Motor neuron (in vitro differentiated cells): ENCODE results near the gene PHKA1. TPM values are rescaled to one million over a fixed set of nuclear protein-coding genes. Genes with fewer than 3 reads are reported as not detected.
A peak's percentile ranks its signal among the peaks of the same experiment; 100 is the strongest.

Experiments used
- ATAC-seq, 8 experiments: fragments of 200-7000 bp; cut with Tn5 transposase; replicated peaks in 6 of 8; 2 replicates each; pipeline ENCODE4 v1.8.0; 2021; ENCODE audit warnings: mild to moderate bottlenecking in 8 of 8, moderate library complexity in 8 of 8
- H3K27ac ChIP-seq, 2 donors: fragments of 250-450 bp; sonication (Bioruptor Pico); 2 replicates each; pipeline ENCODE4 v1.9.0; 2021; ENCODE audit warnings: antibody characterized with exemption in 2 of 2, mild to moderate bottlenecking in 2 of 2, moderate library complexity in 1 of 2
- H3K4me1 ChIP-seq, 2 donors: fragments of 250-450 bp; sonication (Bioruptor Pico); replicated peaks in 1 of 2; 2 replicates each; pipeline ENCODE4 v1.6.1; 2021; ENCODE audit warnings: antibody characterized with exemption in 2 of 2, mild to moderate bottlenecking in 2 of 2, moderate library complexity in 1 of 2
- H3K4me3 ChIP-seq, 5 donors: fragments of 250-450 bp; sonication (Bioruptor Pico); 2 replicates each; pipeline ENCODE4 v1.9.0; 2021; ENCODE audit warnings: antibody characterized with exemption in 5 of 5, mild to moderate bottlenecking in 5 of 5, moderate library complexity in 4 of 5
- WGBS, 10 experiments: fragments of 450-650 bp; shearing (Covaris generic); methylation state at CpG; one replicate each; pipeline ENCODE4 v1.0.0; 2022; 5-methylcytosine and 5-hydroxymethylcytosine counted together
- in situ Hi-C, 9 experiments: fragments of 400-800 bp; cut with MboI; loops; one replicate each; pipeline ENCODE4 v1.15.0; 2021; ENCODE audit warnings: low sequenced_read_pairs in 9 of 9, low pct_unique_long_range_greater_than_20kb in 2 of 9; ENCODE audit not compliant: unreplicated experiment in 9 of 9
- total RNA-seq, 8 experiments: library from RNA; unstranded; fragments of 300-600 nt; gene quantifications; 2 replicates each; pipeline versions ENCODE4 v1.2.3 to v1.2.4, GENCODE V29; 2022

The PHKA1 gene
- total RNA-seq, 8 experiments from 2014 or later = 0.38 to 7.1 (median 3.4) TPM

- ATAC-seq = no peak
- Histone ChIP-seq H3K4me1 (no peaks in the 10 kb centered on the region), H3K27ac (no peak overlapping the region), H3K4me3 (no peak overlapping the region)
- 0 to 100% (median 67%) methylated on average over 1 of the region's 1 CpG; no CpG with 5 or more reads in 7 of the 10 experiments for WGBS, 10 experiments
- in situ Hi-C loops = no loop called here
Observed at GRCh38 chrX:72652082-72652481, 62.0 kb downstream of the PHKA1 start.

- ATAC-seq = peak in 1 of 8 experiments; percentile 57
- Histone ChIP-seq H3K27ac (no peak overlapping the region), H3K4me3 (no peak overlapping the region), H3K4me1 (no peaks in the 10 kb centered on the region)
- 62 to 75% methylated on average over 2 of the region's 2 CpGs; no CpG with 5 or more reads in 8 of the 10 experiments for WGBS, 10 experiments
- in situ Hi-C loops = no loop called here
Observed at GRCh38 chrX:72644946-72645345, 69.2 kb downstream of the PHKA1 start.

- no peak overlapping the region for H3K27ac ChIP-seq
- ATAC-seq = no peak
- no peak overlapping the region for H3K4me3 ChIP-seq
- H3K4me1 ChIP-seq = no peaks in the 10 kb centered on the region
- in situ Hi-C loops = no loop called here
- WGBS, 10 experiments = 33 to 100% (median 41%) methylated on average over 1 to 4 of the region's 4 CpGs; no CpG with 5 or more reads in 4 of the 10 experiments
Observed at GRCh38 chrX:72641611-72642010, 72.5 kb downstream of the PHKA1 start.

GRCh38 chrX:72635930-72636329 lies 78.2 kb downstream of the PHKA1 start:
- H3K27ac ChIP-seq = no peak overlapping the region
- in situ Hi-C loops = no loop called here
- no peak for ATAC-seq
- 50 to 100% (median 81%) methylated on average over 1 of the region's 1 CpG; no CpG with 5 or more reads in 6 of the 10 experiments for WGBS, 10 experiments
- H3K4me1 ChIP-seq = no peaks in the 10 kb centered on the region
- no peak overlapping the region for H3K4me3 ChIP-seq

GRCh38 chrX:72634331-72634730 lies 79.8 kb downstream of the PHKA1 start:
- WGBS, 10 experiments = 10 to 100% (median 74%) methylated on average over 1 to 3 of the region's 3 CpGs
- no peak for ATAC-seq

GRCh38 chrX:72630185-72630584 lies 83.9 kb downstream of the PHKA1 start:
- in situ Hi-C loops = no loop called here
- ATAC-seq = no peak
- H3K4me1 ChIP-seq = no peaks in the 10 kb centered on the region
- no peak overlapping the region for H3K27ac ChIP-seq
- 44 to 100% (median 81%) methylated on average over 1 of the region's 1 CpG; no CpG with 5 or more reads in 4 of the 10 experiments for WGBS, 10 experiments
- H3K4me3 ChIP-seq = no peak overlapping the region

More at GRCh38 chrX:72634331-72634730, 79.8 kb downstream of the PHKA1 start:
- Histone ChIP-seq H3K4me3 (no peak overlapping the region), H3K27ac (no peak overlapping the region), H3K4me1 (no peaks in the 10 kb centered on the region)
- in situ Hi-C loops = no loop called here

- Histone ChIP-seq H3K27ac (no peak overlapping the region), H3K4me1 (no peaks in the 10 kb centered on the region), H3K4me3 (no peak overlapping the region)
- in situ Hi-C loops = no loop called here
- no peak for ATAC-seq
Observed at GRCh38 chrX:72624194-72624593, 89.9 kb downstream of the PHKA1 start.

GRCh38 chrX:72621625-72622485 lies 92.3 kb downstream of the PHKA1 start:
- H3K4me1 ChIP-seq = no peaks in the 10 kb centered on the region
- in situ Hi-C loops = no loop called here
- H3K4me3 ChIP-seq = no peak overlapping the region
- peak in 2 of 8 experiments; percentile 20 to 28 for ATAC-seq
- no peak overlapping the region for H3K27ac ChIP-seq
- 0 to 100% (median 58%) methylated on average over 1 to 4 of the region's 4 CpGs; no CpG with 5 or more reads in 4 of the 10 experiments for WGBS, 10 experiments

GRCh38 chrX:72621163-72621562 lies 92.9 kb downstream of the PHKA1 start:
- ATAC-seq = no peak
- Histone ChIP-seq H3K27ac (no peak overlapping the region), H3K4me1 (no peaks in the 10 kb centered on the region), H3K4me3 (no peak overlapping the region)
- WGBS, 10 experiments = 22% methylated on average over 1 of the region's 1 CpG; no CpG with 5 or more reads in 9 of the 10 experiments
- in situ Hi-C loops = no loop called here

GRCh38 chrX:72620550-72621145 lies 93.5 kb downstream of the PHKA1 start:
- no peak overlapping the region for H3K27ac ChIP-seq
- ATAC-seq = peak in 6 of 8 experiments; percentile 44 to 99 (median 95)
- WGBS, 10 experiments = 75 to 100% (median 100%) methylated on average over 1 to 5 of the region's 9 CpGs; no CpG with 5 or more reads in 7 of the 10 experiments
- H3K4me3 ChIP-seq = no peak overlapping the region
- H3K4me1 ChIP-seq = no peaks in the 10 kb centered on the region
- in situ Hi-C loops = no loop called here

GRCh38 chrX:72609313-72609712 lies 104.8 kb downstream of the PHKA1 start:
- in situ Hi-C loops = no loop called here
- H3K27ac ChIP-seq = no peak overlapping the region
- H3K4me1 ChIP-seq = no peaks in the 10 kb centered on the region
- ATAC-seq = no peak
- 40 to 100% methylated on average over 1 of the region's 2 CpGs; no CpG with 5 or more reads in 8 of the 10 experiments for WGBS, 10 experiments
- H3K4me3 ChIP-seq = no peak overlapping the region

- 40 to 100% (median 64%) methylated on average over 1 to 3 of the region's 3 CpGs; no CpG with 5 or more reads in 6 of the 10 experiments for WGBS, 10 experiments
- Histone ChIP-seq H3K4me1 (no peaks in the 10 kb centered on the region), H3K4me3 (no peak overlapping the region), H3K27ac (no peak overlapping the region)
- ATAC-seq = no peak
- in situ Hi-C loops = no loop called here
Observed at GRCh38 chrX:72604705-72605104, 109.4 kb downstream of the PHKA1 start.

GRCh38 chrX:72604112-72604511 lies 110.0 kb downstream of the PHKA1 start:
- ATAC-seq = no peak
- in situ Hi-C loops = no loop called here

More at GRCh38 chrX:72604112-72604511, 110.0 kb downstream of the PHKA1 start:
- WGBS, 10 experiments = 50 to 80% (median 73%) methylated on average over 1 to 2 of the region's 2 CpGs; no CpG with 5 or more reads in 6 of the 10 experiments
- Histone ChIP-seq H3K4me3 (no peak overlapping the region), H3K4me1 (no peaks in the 10 kb centered on the region), H3K27ac (no peak overlapping the region)
